Peyer's patch (tissue), 4 donors: ENCODE data around the gene PLAAT4. TPM values are rescaled to one million over a fixed set of nuclear protein-coding genes. Genes with fewer than 3 reads are reported as not detected.
A peak's percentile ranks its signal among the peaks of the same experiment; 100 is the strongest.
"Not testable (repeated sequence)": the region's sequence is repeated elsewhere in the genome, so short reads cannot be mapped to it uniquely, and the experiment has no call there.

Source experiments
- DNase-seq, 3 donors: peaks; one replicate each; pipeline ENCODE4 v3.0.0-alpha.2; 2017 to 2019
- H3K27ac ChIP-seq, 4 donors: fragments of 200-600 bp; sonication (generic); one replicate each; pipeline ENCODE4 v1.5.1; 2016 to 2019
- H3K27me3 ChIP-seq, 2 donors: fragments of 200-600 bp; sonication (generic); one replicate each; pipeline ENCODE4 v1.5.1; 2019
- H3K36me3 ChIP-seq, 3 donors: fragments of 200-600 bp; sonication (generic); one replicate each; pipeline ENCODE4 v1.5.1; 2016 to 2019
- H3K4me1 ChIP-seq, 4 donors: fragments of 200-600 bp; sonication (generic); one replicate each; pipeline ENCODE4 v1.5.1; 2016 to 2019
- H3K4me3 ChIP-seq, 4 donors: fragments of 200-600 bp; sonication (generic); 1 replicate in 3 of 4; 2 replicates in 1 of 4; pipeline ENCODE4 v1.5.1; 2016 to 2019; ENCODE audit warnings: mild to moderate bottlenecking in 1 of 4
- H3K9me3 ChIP-seq, 4 donors: fragments of 200-600 bp; sonication (generic); one replicate each; pipeline ENCODE4 v1.5.1; 2016 to 2019; ENCODE audit warnings: mild to moderate bottlenecking in 1 of 4
- POLR2A ChIP-seq, 2 donors: fragments of 450-650 bp; IDR thresholded peaks; one replicate each; pipeline ENCODE4 v1.5.1; 2017; ENCODE audit warnings: antibody characterized with exemption in 2 of 2, mild to moderate bottlenecking in 2 of 2, moderate library complexity in 2 of 2
- total RNA-seq, 4 donors: library from RNA; depleted of rRNA; stranded (reverse); fragments of >200 nt; gene quantifications; one replicate each; pipeline ENCODE4 v1.1.0, GENCODE V29; 2016
- TF ChIP-seq, protein P1 (sequence below), 6 experiments: fragments of 450-650 bp in 4 of 6; fragments of 200-600 bp in 2 of 6; sonication (generic) in 1 of 6; IDR thresholded peaks; one replicate each; pipeline ENCODE4 v1.5.1; 2017 to 2019; ENCODE audit warnings: antibody characterized with exemption in 6 of 6, mild to moderate bottlenecking in 3 of 6, moderate library complexity in 1 of 6

Gene PLAAT4
- total RNA-seq, 4 donors from 2014 or later: 54.5 to 179 (median 93.4) TPM

DNA sequence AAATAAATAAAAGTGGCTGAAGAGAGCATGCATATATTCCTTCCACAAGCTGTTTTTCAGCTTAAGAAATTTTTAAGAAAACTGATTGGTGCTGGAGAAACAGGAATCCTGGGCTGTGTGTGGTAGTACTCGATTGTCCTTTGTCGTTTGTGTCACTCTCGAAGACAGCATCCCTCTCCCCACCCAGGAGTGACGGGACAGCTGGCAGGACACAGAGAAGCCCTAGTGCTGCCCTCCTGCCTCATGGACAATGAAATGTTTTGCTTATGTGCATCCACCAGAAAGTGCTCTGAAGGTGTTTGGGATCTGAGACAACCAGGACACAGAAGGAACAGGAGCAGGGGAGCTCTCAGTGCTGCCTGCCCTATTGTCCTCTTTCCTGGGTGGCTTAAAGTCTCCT is 12.8 kb downstream of the PLAAT4 start:
- no peaks in the 10 kb centered on the region for H3K9me3 ChIP-seq
- DNase-seq: no peak
- H3K36me3 ChIP-seq: peaks cover 0 to 26% (median 0%) of the 10 kb centered on the region in 3 donors
- no peaks in the 10 kb centered on the region for H3K27me3 ChIP-seq
- H3K4me3 ChIP-seq: no peak overlapping the region
- peaks cover 0 to 5% (median 2%) of the 10 kb centered on the region in 4 donors for H3K4me1 ChIP-seq
- H3K27ac ChIP-seq: no peak overlapping the region
- TF ChIP-seq, protein P1, sequence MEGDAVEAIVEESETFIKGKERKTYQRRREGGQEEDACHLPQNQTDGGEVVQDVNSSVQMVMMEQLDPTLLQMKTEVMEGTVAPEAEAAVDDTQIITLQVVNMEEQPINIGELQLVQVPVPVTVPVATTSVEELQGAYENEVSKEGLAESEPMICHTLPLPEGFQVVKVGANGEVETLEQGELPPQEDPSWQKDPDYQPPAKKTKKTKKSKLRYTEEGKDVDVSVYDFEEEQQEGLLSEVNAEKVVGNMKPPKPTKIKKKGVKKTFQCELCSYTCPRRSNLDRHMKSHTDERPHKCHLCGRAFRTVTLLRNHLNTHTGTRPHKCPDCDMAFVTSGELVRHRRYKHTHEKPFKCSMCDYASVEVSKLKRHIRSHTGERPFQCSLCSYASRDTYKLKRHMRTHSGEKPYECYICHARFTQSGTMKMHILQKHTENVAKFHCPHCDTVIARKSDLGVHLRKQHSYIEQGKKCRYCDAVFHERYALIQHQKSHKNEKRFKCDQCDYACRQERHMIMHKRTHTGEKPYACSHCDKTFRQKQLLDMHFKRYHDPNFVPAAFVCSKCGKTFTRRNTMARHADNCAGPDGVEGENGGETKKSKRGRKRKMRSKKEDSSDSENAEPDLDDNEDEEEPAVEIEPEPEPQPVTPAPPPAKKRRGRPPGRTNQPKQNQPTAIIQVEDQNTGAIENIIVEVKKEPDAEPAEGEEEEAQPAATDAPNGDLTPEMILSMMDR (IDR thresholded peaks at IDR 0.05): no peak

DNA sequence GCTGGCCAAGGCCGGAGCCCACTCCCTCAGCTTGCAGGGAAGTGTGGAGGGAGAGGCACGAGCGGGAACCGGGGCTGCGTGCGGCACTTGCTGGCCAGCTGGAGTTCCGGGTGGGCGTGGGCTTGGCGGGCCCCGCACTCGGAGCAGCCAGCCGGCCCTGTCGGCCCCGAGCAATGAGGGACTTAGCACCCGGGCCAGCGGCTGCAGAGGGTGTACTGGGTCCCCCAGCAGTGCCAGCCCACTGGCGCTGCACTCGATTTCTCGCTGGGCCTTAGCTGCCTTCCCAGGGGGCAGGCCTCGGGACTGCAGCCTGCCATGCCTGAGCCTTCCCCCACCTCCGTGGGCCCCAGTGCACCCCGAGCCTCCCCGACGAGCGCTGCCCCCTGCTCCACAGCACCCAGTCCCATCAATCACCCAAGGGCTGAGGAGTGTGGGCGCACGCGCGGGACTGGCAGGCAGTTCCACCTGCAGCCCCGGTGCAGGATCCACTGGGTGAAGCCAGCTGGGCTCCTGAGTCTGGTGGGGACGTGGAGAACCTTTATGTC is 13.6 kb downstream of the PLAAT4 start:
- not testable (repeated sequence) for DNase-seq

DNA sequence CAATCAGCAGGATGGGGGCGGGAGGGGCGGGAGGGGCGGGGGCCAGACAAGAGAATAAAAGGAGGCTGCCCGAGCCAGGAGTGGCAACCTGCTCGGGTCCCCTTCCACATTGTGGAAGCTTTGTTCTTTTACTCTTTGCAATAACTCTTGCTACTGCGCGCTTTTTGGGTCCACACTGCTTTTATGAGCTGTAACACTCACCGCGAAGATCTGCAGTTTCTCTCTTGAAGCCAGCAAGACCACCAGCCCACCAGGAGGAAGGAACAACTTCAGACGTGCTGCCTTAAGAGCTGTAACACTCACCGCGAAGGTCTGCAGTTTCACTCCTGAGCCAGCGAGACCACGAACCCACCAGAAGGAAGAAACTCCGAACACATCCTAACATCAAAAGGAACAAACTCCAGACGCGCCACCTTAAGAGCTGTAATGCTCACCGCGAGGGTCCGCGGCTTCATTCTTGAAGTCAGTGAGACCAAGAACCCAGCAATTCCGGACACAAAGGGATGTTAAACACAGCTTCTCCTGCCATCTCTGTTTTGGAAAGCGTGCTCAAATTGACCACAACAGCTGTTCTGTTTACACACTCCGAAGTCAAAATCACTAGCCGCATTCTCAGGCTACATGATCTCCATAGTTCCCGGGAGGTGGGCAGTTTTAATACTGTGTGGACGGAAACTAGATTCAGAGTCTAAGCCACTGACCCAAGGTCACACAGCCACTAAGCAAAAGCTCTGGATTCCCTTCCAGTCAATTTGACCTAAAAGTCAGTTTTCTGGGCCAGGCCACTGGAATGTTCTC is 14.7 kb downstream of the PLAAT4 start:
- peak overlapping the region in 3 of 4 donors; percentile 9 to 33 (median 15) for H3K4me3 ChIP-seq

More for the DNA sequence above, 13.6 kb downstream of the PLAAT4 start:
- not testable (repeated sequence) for H3K4me1 ChIP-seq, H3K9me3 ChIP-seq, H3K27me3 ChIP-seq, H3K27ac ChIP-seq, H3K4me3 ChIP-seq
- peaks cover 0 to 18% (median 0%) of the 10 kb centered on the region in 3 donors for H3K36me3 ChIP-seq

DNA sequence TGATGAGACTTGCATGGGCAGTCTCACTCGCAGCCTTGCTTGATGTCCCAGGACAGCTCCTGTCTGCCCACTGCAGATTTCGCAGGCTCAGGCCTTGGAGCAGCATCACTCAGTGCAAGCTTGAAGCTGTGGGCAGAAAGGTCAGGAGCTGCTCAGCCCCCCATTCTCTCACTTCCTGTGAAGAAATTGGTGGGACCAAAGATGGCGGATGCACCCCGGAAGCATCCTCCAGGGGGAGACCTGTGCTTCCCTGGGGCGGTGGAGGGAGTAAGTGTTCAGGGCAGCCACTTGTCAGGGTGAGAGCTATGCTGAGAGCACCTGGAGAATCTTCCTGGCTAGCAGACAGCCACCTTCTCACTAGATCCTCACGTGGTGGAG is 15.3 kb downstream of the PLAAT4 start:
- no peaks in the 10 kb centered on the region for H3K9me3 ChIP-seq
- DNase-seq: no peak
- H3K4me1 ChIP-seq: peaks cover 0 to 5% (median 2%) of the 10 kb centered on the region in 4 donors
- peak overlapping the region in 3 of 4 donors; percentile 9 to 33 (median 15) for H3K4me3 ChIP-seq
- no peaks in the 10 kb centered on the region for H3K27me3 ChIP-seq
- peak overlapping the region in 3 of 4 donors; percentile 43 to 62 (median 57) for H3K27ac ChIP-seq
- peaks cover 0 to 1% (median 0%) of the 10 kb centered on the region in 3 donors for H3K36me3 ChIP-seq
- TF ChIP-seq POLR2A (IDR thresholded peaks at IDR 0.05): no peak
- TF ChIP-seq, protein P1 (IDR thresholded peaks at IDR 0.05): no peak

More for the DNA sequence above, 14.7 kb downstream of the PLAAT4 start:
- Histone ChIP-seq H3K4me1 (peaks cover 0 to 5% (median 2%) of the 10 kb centered on the region in 4 donors), H3K27ac (peak overlapping the region in 3 of 4 donors; percentile 43 to 62 (median 57)), H3K9me3 (no peaks in the 10 kb centered on the region), H3K27me3 (no peaks in the 10 kb centered on the region), H3K36me3 (peaks cover 0 to 7% (median 0%) of the 10 kb centered on the region in 3 donors)
- DNase-seq: peak in 1 of 3 donors; percentile 60
- no peak for TF ChIP-seq POLR2A (IDR thresholded peaks at IDR 0.05)
- TF ChIP-seq, protein P1 (IDR thresholded peaks at IDR 0.05): no peak

DNA sequence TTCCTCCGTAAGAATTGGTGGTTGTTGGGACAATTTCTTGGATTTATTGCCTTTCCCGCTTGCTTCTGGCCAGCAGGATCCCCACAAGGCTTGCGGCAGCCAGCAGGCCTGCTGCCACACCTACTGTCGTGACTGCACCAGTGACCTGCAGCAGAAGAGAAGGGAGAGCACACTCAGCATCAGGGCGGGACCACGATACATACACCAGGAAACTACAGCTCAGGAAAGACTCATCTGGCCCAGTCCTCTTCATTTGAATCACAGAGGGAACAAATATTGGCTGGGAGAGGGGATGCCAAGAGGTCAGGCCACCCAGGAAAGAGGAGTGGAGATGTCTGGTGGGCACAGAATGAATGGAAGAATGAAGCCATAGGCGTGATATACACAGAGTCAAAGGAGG is 16.3 kb downstream of the PLAAT4 start:
- TF ChIP-seq, protein P1 (IDR thresholded peaks at IDR 0.05): no peak
- TF ChIP-seq POLR2A (IDR thresholded peaks at IDR 0.05): no peak
- no peaks in the 10 kb centered on the region for H3K36me3 ChIP-seq
- H3K27me3 ChIP-seq: no peaks in the 10 kb centered on the region
- no peak for DNase-seq
- peak overlapping the region in 2 of 4 donors; percentile 17 to 22 for H3K27ac ChIP-seq
- peaks cover 0 to 5% (median 2%) of the 10 kb centered on the region in 4 donors for H3K4me1 ChIP-seq
- no peak overlapping the region for H3K4me3 ChIP-seq
- no peaks in the 10 kb centered on the region for H3K9me3 ChIP-seq

- peaks cover 0 to 5% (median 0%) of the 10 kb centered on the region in 3 donors for H3K36me3 ChIP-seq
- no peaks in the 10 kb centered on the region for H3K9me3 ChIP-seq
- TF ChIP-seq, protein P1 (IDR thresholded peaks at IDR 0.05): no peak
- no peak for TF ChIP-seq POLR2A (IDR thresholded peaks at IDR 0.05)
- H3K4me3 ChIP-seq: peak overlapping the region in 1 of 4 donors; percentile 18
- no peaks in the 10 kb centered on the region for H3K27me3 ChIP-seq
- H3K27ac ChIP-seq: peak overlapping the region; percentile 39 to 60 (median 56)
- H3K4me1 ChIP-seq: peaks cover 0 to 5% (median 2%) of the 10 kb centered on the region in 4 donors
- peak in 1 of 3 donors; percentile 65 for DNase-seq
These were observed 17.2 kb downstream of the PLAAT4 start for GRCh38 chr11:63553759-63554158.
